IPS DF 6.9 (cell line): Measurements from ENCODE around the gene TEX264.

ENCODE experiments used
- DNase-seq: peaks from one replicate; pipeline ENCODE4 v3.0.0-alpha.2; 2013; ENCODE audit warnings: low read depth, low spot score
- H3K27ac ChIP-seq: one replicate; pipeline ENCODE4 v1.5.1; 2013; ENCODE audit warnings: low read length, control low read depth
- H3K27me3 ChIP-seq: 2 replicates; pipeline ENCODE4 v1.6.1; 2013; ENCODE audit warnings: mild to moderate bottlenecking, low read length; ENCODE audit not compliant: control insufficient read depth, insufficient read depth
- H3K36me3 ChIP-seq: 2 replicates; pipeline ENCODE4 v1.6.1; 2013; ENCODE audit warnings: low read length; ENCODE audit not compliant: control insufficient read depth, insufficient read depth
- H3K4me1 ChIP-seq: 2 replicates; pipeline ENCODE4 v1.6.1; 2013; ENCODE audit warnings: low read length; ENCODE audit not compliant: control insufficient read depth, insufficient read depth
- H3K4me3 ChIP-seq: 2 replicates; pipeline ENCODE4 v1.5.1; 2013; ENCODE audit warnings: mild to moderate bottlenecking, low read length
- H3K9me3 ChIP-seq: 2 replicates; pipeline ENCODE4 v1.6.1; 2013; ENCODE audit warnings: low read length, inconsistent platforms; ENCODE audit not compliant: control insufficient read depth, insufficient read depth
- WGBS: extraction: QIAGEN DNeasy Blood & Tissue Kit; methylation state at CpG from one replicate; pipeline ENCODE4 v1.1.7; 2013; ENCODE audit warnings: mixed read lengths, missing lambda C conversion rate; ENCODE audit not compliant: insufficient read length, insufficient coverage; 5-methylcytosine and 5-hydroxymethylcytosine counted together

Gene TEX264

DNA sequence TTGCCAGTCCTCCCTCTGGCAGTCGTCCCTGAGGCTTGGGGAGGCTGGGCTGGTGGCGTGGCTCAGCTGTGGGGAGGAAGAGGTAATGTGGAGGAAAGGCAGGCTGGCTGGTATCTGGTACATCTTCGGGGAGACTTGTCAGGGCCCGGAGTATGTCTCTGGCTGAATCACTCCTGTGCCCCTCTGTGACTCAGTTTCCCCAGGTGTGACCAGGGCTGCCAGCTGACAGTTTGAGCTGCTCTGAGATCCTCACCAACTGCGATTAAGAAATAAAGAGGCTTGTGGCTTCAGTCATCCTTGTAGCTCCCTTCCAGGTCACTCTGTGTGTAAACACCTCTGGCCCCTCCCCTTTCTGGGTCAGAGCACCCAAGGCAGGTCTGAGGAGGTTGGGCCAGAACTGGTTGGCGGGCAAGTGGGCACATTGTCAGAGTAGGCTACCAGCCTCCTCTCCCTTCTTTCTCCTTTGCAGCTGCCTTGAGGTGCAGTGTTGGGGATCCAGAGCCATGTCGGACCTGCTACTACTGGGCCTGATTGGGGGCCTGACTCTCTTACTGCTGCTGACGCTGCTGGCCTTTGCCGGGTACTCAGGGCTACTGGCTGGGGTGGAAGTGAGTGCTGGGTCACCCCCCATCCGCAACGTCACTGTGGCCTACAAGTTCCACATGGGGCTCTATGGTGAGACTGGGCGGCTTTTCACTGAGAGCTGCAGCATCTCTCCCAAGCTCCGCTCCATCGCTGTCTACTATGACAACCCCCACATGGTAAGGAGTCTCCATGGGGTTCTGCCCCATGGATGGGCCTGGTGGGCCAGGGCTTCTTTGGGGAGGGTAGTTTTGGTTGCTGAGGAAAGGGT, 3.0 kb downstream of the TEX264 start:
- no CpG with 5 or more reads among the region's 14 CpGs for WGBS
- H3K4me1 ChIP-seq: no peaks in the 10 kb centered on the region
- no peak overlapping the region for H3K27ac ChIP-seq
- no peaks in the 10 kb centered on the region for H3K9me3 ChIP-seq
- H3K4me3 ChIP-seq: no peak overlapping the region
- no peaks in the 10 kb centered on the region for H3K36me3 ChIP-seq
- no peaks in the 10 kb centered on the region for H3K27me3 ChIP-seq
- no peak for DNase-seq

GRCh38 chr3:51675201-51675611, 4.2 kb downstream of the TEX264 start:
- H3K9me3 ChIP-seq: no peaks in the 10 kb centered on the region
- no peaks in the 10 kb centered on the region for H3K4me1 ChIP-seq
- DNase-seq: no peak
- H3K27ac ChIP-seq: no peak overlapping the region
- no peaks in the 10 kb centered on the region for H3K36me3 ChIP-seq
- H3K4me3 ChIP-seq: no peak overlapping the region
- no CpG with 5 or more reads among the region's 2 CpGs for WGBS
- H3K27me3 ChIP-seq: no peaks in the 10 kb centered on the region

DNA sequence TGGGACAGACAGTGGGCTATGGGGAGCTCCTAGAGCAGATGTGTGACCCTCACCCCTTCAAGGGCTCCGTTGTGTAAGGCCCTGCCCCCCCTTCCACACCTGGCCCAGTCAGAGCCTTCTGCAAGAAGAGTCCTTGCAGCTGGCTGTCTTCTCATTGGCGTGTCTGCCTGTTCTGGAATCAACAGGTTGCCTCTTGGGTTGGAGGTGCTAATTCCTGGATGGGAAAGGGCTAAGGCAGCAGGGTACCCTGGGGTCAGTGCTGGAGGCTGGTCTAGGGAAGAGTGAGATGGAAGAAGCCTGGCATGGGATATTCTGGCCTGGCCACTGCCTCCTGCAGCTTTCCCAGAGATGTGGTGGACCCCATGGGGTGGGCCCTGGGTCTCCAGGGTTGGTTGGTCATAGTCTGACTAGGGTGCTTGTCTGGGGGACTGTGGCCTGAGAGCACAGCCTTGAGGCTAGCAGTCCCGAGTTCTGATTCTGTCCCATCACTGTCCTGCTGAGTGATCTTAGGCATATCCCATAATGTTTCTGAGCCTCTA, 5.1 kb downstream of the TEX264 start:
- no peak overlapping the region for H3K4me3 ChIP-seq
- H3K9me3 ChIP-seq: no peaks in the 10 kb centered on the region
- DNase-seq: no peak
- no peaks in the 10 kb centered on the region for H3K4me1 ChIP-seq
- H3K27ac ChIP-seq: no peak overlapping the region
- WGBS: no CpG with 5 or more reads among the region's 3 CpGs
- H3K36me3 ChIP-seq: no peaks in the 10 kb centered on the region
- no peaks in the 10 kb centered on the region for H3K27me3 ChIP-seq

- H3K27me3 ChIP-seq: no peaks in the 10 kb centered on the region
- no peaks in the 10 kb centered on the region for H3K36me3 ChIP-seq
- DNase-seq: no peak
- H3K4me3 ChIP-seq: no peak overlapping the region
- WGBS: no CpG with 5 or more reads among the region's 3 CpGs
- H3K4me1 ChIP-seq: peaks cover 1% of the 10 kb centered on the region; the same call in 1 of the 2 replicates
- no peaks in the 10 kb centered on the region for H3K9me3 ChIP-seq
- no peak overlapping the region for H3K27ac ChIP-seq
Measured at GRCh38 chr3:51677358-51677757, 6.3 kb downstream of the TEX264 start.

DNA sequence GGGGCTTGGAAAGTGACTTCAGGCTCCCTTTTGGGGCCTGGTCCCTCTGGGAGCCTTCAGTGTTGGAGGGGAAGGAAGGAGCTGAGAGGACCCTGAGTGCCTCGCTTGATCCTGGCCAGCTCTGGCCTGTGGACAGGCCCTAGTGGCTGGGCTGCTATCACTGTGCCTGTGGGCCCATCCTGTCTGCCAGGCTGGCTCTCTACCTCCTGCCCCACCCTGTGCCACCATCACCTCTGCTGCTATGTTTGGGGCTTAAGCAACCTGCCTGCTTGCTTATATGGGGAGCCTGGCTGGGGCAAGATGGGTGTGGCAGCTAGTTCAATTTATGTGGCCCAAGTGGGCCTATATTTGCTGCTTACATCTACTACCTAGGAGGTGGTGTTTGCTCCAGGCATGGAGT, 7.1 kb downstream of the TEX264 start:
- no peaks in the 10 kb centered on the region for H3K9me3 ChIP-seq
- DNase-seq: no peak
- WGBS: no CpG with 5 or more reads among the region's 1 CpG
- no peak overlapping the region for H3K27ac ChIP-seq
- no peak overlapping the region for H3K4me3 ChIP-seq
- peaks cover 1% of the 10 kb centered on the region; the same call in 1 of the 2 replicates for H3K4me1 ChIP-seq
- H3K36me3 ChIP-seq: no peaks in the 10 kb centered on the region
- H3K27me3 ChIP-seq: no peaks in the 10 kb centered on the region

DNA sequence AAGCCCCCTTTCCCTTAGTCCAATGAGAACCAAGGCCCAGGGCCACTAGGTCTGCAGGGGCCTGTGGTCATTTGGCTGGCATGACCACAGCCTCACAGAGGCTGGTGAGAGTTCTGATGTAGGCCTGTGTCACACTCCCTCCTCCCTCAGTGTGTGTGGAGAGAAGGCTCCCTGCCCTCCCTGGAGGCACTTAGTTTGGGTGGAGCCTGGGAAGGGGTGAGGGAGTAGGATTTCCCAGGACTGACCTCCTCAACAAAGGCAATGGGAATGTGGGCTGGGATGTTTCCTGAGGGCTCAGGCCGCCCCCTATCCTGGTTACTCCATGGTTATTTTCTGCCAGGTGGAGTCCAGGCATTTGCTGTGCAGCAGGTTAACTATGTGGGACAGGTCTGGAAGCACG, 7.6 kb downstream of the TEX264 start:
- peaks cover 1% of the 10 kb centered on the region; the same call in 1 of the 2 replicates for H3K4me1 ChIP-seq
- no peak for DNase-seq
- WGBS: no CpG with 5 or more reads among the region's 2 CpGs

DNA sequence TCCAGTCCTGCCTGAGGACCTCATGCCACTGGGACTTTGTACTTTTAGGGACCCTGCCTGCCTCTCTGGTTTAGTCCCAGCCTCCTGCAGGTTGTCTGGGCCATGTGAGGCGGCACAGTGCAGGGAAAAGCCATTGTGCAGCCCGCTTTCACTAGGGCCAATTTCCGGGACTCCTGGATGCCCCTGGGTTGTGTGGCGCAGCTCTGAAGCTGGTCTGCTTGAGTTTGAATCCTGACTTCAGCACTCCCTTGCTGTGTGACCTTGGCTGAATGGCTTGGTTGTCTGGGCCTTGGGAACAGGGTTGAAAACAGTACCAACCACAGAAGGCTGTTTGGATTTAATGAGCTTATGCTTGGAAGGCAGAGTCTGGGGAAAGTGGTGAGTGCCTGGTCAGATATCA, 8.3 kb downstream of the TEX264 start:
- Histone ChIP-seq H3K27me3 (no peaks in the 10 kb centered on the region), H3K4me1 (peaks cover 1% of the 10 kb centered on the region; the same call in 1 of the 2 replicates), H3K36me3 (no peaks in the 10 kb centered on the region), H3K4me3 (no peak overlapping the region), H3K9me3 (no peaks in the 10 kb centered on the region), H3K27ac (no peak overlapping the region)
- WGBS: no CpG with 5 or more reads among the region's 4 CpGs
- DNase-seq: no peak

More for the DNA sequence above, 7.6 kb downstream of the TEX264 start:
- Histone ChIP-seq H3K4me3 (no peak overlapping the region), H3K27ac (no peak overlapping the region), H3K36me3 (no peaks in the 10 kb centered on the region), H3K9me3 (no peaks in the 10 kb centered on the region), H3K27me3 (no peaks in the 10 kb centered on the region)

DNA sequence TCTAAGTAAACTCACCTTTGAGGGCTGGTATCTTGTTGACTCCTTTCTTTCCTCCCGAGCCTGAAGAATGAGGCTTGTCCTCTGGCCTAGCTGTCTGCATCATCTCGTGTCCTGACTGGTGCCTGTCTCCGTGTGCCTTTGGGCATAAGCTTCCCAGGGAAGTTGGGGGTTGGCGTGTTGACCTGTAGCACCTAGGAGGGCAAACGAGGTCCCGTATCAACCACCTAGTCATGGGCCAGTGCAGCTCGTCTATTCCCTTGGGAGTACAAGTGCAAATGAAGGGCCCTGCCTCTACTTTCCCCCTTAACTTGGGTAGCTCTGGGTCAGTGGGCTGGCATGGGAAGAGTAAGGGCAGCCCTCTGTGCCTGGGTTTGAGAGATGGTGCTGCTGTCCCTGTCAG, 8.7 kb downstream of the TEX264 start:
- H3K27me3 ChIP-seq: no peaks in the 10 kb centered on the region
- no peaks in the 10 kb centered on the region for H3K9me3 ChIP-seq
- H3K4me1 ChIP-seq: peaks cover 1% of the 10 kb centered on the region; the same call in 1 of the 2 replicates
- H3K27ac ChIP-seq: no peak overlapping the region
- no peak for DNase-seq
- no peaks in the 10 kb centered on the region for H3K36me3 ChIP-seq
- WGBS: no CpG with 5 or more reads among the region's 7 CpGs
- H3K4me3 ChIP-seq: no peak overlapping the region

DNA sequence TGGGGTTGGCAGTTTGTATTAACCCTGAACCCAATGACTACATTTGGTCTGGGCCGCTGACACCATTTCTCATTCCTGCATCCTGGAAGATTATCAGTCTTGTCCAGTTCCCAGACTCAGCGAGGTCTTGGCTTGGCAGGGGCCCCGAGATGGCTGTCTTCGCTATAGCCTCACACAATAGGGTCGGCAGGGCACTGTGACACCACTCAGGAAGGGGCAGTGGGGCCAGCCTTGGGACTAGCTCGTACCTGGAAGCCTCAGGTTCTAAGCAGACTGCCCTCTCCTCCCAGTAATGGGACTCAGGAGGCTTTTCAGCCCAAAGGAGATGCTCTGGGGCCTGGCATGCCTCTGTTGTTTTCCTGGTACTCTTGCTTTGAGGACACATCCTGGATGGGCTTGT, 9.1 kb downstream of the TEX264 start:
- DNase-seq: no peak
- Histone ChIP-seq H3K36me3 (no peaks in the 10 kb centered on the region), H3K4me1 (peaks cover 1% of the 10 kb centered on the region; the same call in 1 of the 2 replicates), H3K9me3 (no peaks in the 10 kb centered on the region), H3K27me3 (no peaks in the 10 kb centered on the region), H3K27ac (no peak overlapping the region), H3K4me3 (no peak overlapping the region)
- WGBS: no CpG with 5 or more reads among the region's 6 CpGs

GRCh38 chr3:51680663-51681230, 9.7 kb downstream of the TEX264 start:
- H3K36me3 ChIP-seq: no peaks in the 10 kb centered on the region
- no peak overlapping the region for H3K27ac ChIP-seq
- no peaks in the 10 kb centered on the region for H3K27me3 ChIP-seq
- peaks cover 1% of the 10 kb centered on the region; the same call in 1 of the 2 replicates for H3K4me1 ChIP-seq
- DNase-seq: no peak
- WGBS: no CpG with 5 or more reads among the region's 2 CpGs
- H3K9me3 ChIP-seq: no peaks in the 10 kb centered on the region
- no peak overlapping the region for H3K4me3 ChIP-seq
